Activated effector memory CD4-positive, alpha-beta T cell treated with anti-CD3 and anti-CD28 coated beads, Interleukin-2, amount 50 U/mL, for 16 hours (primary cell): Measurements from ENCODE around the gene CAPN12.
"Not testable (repeated sequence)": the region's sequence is repeated elsewhere in the genome, so short reads cannot be mapped to it uniquely, and the experiment has no call there.

Experiments used
- DNase-seq: peaks from one replicate; pipeline ENCODE4 v3.0.0-alpha.2; 2020

The CAPN12 gene, protein sequence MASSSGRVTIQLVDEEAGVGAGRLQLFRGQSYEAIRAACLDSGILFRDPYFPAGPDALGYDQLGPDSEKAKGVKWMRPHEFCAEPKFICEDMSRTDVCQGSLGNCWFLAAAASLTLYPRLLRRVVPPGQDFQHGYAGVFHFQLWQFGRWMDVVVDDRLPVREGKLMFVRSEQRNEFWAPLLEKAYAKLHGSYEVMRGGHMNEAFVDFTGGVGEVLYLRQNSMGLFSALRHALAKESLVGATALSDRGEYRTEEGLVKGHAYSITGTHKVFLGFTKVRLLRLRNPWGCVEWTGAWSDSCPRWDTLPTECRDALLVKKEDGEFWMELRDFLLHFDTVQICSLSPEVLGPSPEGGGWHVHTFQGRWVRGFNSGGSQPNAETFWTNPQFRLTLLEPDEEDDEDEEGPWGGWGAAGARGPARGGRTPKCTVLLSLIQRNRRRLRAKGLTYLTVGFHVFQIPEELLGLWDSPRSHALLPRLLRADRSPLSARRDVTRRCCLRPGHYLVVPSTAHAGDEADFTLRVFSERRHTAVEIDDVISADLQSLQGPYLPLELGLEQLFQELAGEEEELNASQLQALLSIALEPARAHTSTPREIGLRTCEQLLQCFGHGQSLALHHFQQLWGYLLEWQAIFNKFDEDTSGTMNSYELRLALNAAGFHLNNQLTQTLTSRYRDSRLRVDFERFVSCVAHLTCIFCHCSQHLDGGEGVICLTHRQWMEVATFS

DNA sequence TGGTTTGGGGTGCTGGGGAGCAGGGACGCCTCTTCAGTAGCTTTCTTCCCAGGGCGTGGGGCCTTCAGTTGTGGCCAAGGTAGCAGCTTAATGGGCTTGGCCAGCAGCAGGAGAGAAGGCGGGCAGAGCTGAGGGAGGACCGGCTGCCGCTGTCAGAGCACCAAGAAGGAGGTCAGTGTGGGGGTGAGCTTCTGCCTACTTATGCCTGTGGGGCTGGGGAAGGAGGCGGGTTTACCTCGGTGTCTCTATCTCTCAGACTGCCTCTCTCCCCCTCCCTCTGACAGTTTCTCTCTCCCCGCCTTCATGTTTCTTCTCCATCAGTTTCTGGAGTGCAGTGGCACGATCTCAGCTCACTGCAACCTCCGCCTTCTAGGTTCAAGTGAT, at the start of gene CAPN12:
Gene CAPN12, minus strand, starts transcription at position 177 of the 384 bp plus-strand sequence. CDS start 309 bp downstream, outside the sequence.
- no peak for DNase-seq

DNA sequence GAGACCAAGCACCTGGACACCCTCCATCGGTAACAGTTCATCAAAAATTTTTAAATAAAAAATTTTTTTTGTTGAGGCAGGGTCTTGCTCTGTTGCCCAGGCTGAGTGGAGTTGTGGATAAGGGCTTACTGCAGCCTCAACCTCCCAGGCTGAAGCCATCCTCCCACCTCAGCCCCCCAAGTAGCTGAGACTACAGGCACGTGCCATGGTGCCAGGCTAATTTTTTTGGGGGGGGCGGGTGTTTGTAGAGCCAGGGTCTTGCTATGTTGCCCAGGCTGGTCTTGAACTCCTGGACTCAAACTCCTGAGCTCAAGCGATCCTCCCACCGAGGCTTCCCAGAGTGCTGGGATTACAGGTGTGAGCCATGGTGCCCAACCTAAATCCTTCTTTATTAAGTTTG, 49.4 kb upstream of the CAPN12 start:
- DNase-seq, result no peak

GRCh38 chr19:38793177-38793576, 48.9 kb upstream of the CAPN12 start:
- DNase-seq, result no peak

- peak; percentile 69 for DNase-seq
These were observed 48.2 kb upstream of the CAPN12 start for GRCh38 chr19:38792250-38793111.

DNA sequence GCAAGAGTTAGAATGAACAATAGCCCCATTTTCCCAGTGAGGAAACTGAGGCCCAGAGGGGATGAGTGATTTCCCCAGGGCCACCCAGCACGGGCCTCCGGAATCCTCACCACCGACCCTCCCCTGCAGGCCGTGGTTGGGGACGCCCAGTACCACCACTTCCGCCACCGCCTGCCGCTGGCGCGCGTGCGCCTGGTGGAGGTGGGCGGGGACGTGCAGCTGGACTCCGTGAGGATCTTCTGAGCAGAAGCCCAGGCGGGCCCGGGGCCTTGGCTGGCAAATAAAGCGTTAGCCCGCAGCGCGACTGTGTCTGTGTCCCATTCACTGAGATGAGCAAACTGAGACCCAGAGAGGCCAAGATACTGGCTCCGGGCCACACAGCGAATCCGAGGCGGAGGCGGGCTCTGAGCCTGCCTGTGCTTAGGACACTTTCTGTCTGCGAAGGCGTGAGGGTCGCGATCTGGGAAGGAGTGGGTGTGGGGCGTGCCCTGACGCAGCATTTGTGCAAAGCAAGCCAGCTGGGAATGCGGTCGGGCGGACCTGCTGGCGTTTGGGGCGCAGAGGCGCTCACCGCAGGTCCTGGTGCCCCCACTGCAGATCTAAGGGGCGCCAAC, 47.3 kb upstream of the CAPN12 start:
- DNase-seq, result not testable (repeated sequence)

- DNase-seq, result not testable (repeated sequence)
These were observed 46.5 kb upstream of the CAPN12 start for GRCh38 chr19:38790507-38791403.

DNA sequence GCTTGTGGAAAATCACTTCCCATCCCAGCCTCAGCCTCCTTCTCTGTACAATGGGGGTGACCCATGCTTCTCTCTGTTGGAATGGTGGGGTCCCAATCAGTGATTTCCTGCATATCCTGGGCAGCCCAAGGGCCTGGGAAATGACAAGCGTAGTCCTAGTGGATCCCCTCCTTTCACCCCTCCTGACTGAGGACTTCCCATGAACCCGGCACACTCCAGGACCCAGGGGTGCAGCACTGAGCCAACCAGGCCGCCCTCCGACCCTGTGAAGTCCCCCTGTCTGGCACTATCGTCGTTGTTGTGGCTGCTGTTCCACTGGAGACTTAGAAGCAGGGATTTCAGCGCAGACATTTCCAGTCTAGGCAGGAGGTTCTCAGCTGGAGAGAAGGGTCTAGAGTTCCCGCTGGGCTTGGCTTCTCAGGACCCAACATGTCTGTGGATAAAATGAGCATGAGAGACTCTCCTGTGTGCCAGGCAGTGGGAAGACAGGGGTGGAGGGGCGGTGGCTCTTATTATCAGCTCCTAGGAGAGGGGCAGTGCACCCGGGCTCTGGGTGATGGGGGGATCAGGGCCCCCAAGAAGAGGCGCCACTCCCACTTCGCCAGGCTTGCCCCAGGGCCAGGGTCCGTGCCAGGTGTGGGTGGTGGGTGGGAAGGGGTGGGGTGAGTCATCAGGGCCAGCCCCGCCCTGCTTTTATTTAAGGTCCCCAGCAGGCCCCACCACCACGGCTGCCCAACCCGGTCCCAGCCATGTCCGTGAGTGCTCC, 44.4 kb upstream of the CAPN12 start, which contains the start of gene LGALS7B:
Gene LGALS7B, plus strand, starts transcription at position 723 of the 766 bp plus-strand sequence. Its CDS starts 27 bp downstream, at position 750.
- no peak for DNase-seq

DNA sequence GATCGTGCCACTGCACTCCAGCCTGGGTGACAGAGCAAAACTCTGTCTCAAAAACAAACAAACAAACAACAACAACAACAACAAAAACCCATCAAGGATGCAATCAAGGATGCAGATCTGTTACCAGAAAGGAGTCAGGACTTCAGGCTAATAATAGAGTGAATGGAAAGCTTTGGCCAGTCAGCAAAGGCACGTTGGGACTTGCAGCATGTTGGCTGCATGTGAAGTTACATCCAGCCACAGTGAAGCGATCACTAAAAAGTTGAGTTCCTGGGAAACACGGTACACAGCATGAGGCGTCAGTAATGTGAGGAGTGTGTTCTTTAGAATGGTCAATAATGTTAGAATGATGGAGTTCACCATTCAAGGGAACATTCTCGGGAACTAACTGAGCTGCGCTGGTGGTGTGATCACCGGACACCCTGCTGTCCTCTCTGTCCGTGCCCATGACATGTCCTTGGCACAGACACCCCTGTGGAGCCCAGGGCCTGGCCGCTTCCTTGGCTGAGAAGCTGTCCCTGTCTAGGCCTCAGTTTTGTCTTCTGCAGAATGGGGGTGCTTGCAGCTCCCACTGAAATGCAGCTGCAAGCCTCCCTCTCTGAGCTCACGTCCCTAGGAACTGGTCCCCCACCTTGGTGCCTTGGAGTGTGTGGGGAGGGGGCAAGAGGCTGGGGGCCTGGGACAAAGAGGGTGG, 42.4 kb upstream of the CAPN12 start:
- no peak for DNase-seq

DNA sequence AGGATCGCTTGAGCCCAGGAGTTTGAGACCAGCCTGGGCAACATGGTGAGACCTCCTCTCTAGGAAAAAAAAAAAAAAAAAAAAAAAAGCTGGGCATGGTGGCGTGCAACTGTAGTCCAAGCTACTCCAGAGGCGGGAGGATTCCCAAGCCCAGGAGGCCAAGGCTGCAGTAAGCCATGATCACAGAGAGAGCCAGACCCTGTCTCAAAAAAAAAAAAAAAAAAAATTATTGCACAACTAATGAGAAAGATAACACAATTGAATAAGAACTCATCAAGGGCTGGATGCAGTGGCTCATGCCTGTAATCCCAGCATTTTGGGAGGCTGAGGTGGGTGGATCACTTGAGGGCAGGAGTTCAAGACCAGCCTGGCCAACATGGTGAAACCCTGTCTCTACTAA, 41.8 kb upstream of the CAPN12 start:
- DNase-seq, result not testable (repeated sequence)

GRCh38 chr19:38785187-38785699, 41.0 kb upstream of the CAPN12 start:
- DNase-seq, result no peak

DNA sequence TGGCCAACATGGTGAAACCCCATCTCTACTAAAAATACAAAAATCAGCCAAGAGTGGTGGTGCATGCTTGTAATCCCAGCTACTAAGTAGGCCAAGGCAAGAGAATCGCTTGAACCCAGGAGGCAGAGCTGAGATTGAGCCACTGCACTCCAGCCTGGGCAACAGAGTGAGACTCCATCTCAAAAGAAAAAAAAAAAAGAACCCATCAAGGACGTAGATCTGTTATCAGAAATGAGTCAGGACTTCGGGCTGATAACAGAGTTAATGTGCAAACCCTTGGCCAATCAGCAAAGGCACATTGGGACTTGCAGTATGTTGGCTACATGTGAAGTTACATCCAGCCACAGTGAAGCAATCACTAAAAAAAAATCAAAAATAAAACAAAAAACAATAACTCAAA, 40.0 kb upstream of the CAPN12 start:
- DNase-seq, result no peak

- not testable (repeated sequence) for DNase-seq
These were observed 37.9 kb upstream of the CAPN12 start for GRCh38 chr19:38782212-38782611.

DNA sequence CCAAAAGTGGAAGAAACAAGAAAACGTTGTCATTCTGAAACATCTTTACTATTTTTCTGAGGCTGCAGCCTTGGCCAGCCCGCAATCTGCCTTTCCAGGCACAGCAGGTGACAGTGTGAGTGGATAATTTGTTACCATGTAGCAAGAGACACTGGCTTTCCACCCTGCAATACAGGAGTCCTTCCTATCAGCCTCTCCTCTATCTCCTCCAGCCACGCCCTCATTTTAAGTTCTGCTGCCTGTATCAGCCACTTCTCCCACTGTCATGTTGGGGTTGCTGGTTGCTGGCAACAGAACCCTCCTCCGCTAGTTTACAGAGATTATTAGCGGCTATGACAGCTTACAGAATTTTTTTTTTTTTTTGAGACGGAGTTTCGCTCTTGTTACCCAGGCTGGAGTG, 36.8 kb upstream of the CAPN12 start:
- no peak for DNase-seq

DNA sequence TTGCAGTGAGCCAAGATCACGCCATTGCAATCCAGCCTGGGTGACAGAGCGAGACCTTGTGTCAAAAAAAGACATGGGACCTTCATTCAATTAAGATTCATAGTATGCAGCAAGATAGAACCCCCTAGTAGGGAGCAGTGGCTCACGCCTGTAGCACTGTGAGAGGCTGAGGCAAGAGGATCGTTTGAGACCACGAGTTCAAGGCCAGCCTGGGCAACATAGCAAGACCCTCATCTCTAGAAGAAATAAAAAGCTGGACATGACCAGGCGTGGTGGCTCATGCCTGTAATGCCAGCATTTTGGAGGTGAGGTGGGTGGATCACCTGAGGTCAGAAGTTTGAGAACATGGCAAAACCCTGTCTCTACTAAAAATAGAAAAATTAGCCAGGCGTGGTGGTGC, 36.2 kb upstream of the CAPN12 start:
- DNase-seq, result no peak

DNA sequence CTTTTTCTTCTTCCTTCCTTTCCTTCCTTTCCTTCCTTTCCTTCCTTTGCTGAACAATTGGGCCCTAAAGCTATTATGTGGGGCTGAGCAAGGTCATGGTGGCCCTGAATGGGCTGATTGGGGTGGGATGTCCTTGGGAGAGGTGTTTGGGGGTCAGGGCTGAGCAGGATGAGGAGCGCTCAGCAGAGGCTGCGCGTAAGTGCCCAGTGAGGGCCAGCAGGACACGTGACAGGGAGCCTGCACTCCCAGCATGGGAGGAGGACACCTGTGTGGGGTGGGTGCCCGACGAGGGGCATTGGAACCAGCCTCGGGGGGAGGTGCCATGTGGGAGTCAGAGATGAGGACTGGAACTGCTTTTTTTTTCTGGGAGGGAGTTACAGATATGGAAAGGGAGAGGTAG, 34.5 kb upstream of the CAPN12 start:
- no peak for DNase-seq

- DNase-seq, result no peak
These were observed 30.1 kb upstream of the CAPN12 start for GRCh38 chr19:38774181-38774950.

DNA sequence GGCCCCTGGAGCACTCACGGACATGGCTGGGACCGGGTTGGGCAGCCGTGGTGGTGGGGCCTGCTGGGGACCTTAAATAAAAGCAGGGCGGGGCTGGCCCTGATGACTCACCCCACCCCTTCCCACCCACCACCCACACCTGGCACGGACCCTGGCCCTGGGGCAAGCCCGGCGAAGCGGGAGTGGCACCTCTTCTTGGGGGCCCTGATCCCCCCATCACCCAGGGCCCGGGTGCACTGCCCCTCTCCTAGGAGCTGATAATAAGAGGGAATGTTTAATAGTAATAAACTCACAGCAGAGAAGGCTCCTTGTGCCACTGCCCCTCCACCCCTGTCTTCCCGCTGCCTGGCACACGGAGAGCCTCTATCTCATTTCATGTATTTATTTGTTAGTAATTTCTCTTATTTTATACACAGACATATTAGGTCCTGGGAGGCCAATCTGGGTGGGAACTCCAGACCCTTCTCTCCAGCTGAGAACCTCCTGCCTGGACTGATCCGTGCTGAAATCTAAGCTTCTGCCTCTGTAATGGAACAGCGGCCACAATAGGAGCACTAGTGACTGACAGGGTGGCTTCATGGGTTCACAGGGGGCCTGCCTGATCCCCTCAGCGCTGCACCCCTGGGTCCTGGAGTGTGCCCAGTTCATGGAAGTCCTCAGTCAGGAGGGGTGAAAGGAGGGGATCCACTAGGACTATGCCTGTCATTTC, 29.3 kb upstream of the CAPN12 start, which contains the start of gene LGALS7:
Gene LGALS7, minus strand, starts transcription at position 49 of the 709 bp plus-strand sequence. Its CDS starts 25 bp downstream, at position 24.
- DNase-seq, result no peak

- not testable (repeated sequence) for DNase-seq
These were observed 27.3 kb upstream of the CAPN12 start for GRCh38 chr19:38771569-38771968.
